Mucosa of rectum (tissue), 2 donors: ENCODE data around the gene TAP2.

Source experiments
- H3K27ac ChIP-seq, 2 donors: one replicate each; pipeline ENCODE4 v1.7.0; 2013; ENCODE audit warnings: inconsistent platforms in 2 of 2, low read depth in 2 of 2, low read length in 2 of 2
- H3K27me3 ChIP-seq, 2 donors: one replicate each; pipeline ENCODE4 v1.7.0; 2013; ENCODE audit warnings: low read length in 2 of 2; ENCODE audit not compliant: control insufficient read depth in 2 of 2, insufficient read depth in 2 of 2
- H3K36me3 ChIP-seq, 2 donors: one replicate each; pipeline ENCODE4 v1.7.0; 2013; ENCODE audit warnings: low read length in 2 of 2; ENCODE audit not compliant: control insufficient read depth in 2 of 2, insufficient read depth in 2 of 2
- H3K4me1 ChIP-seq, 2 donors: one replicate each; pipeline ENCODE4 v1.7.0; 2013; ENCODE audit warnings: low read length in 2 of 2, mild to moderate bottlenecking in 1 of 2; ENCODE audit not compliant: control insufficient read depth in 2 of 2, insufficient read depth in 2 of 2
- H3K4me3 ChIP-seq, 2 donors: one replicate each; pipeline ENCODE4 v1.7.0; 2013; ENCODE audit warnings: low read length in 2 of 2
- H3K9ac ChIP-seq, 2 donors: one replicate each; pipeline ENCODE4 v1.7.0; 2013; ENCODE audit warnings: low read length in 2 of 2, low read depth in 1 of 2, mild to moderate bottlenecking in 1 of 2
- H3K9me3 ChIP-seq, 2 donors: one replicate each; pipeline ENCODE4 v1.7.0; 2013; ENCODE audit warnings: low read length in 2 of 2; ENCODE audit not compliant: control insufficient read depth in 2 of 2
- donor health status: healthy.
- donor health status: Normal muscosa, but diverticular disease.

TAP2 gene

GRCh38 chr6:32796848-32797776 is 41.4 kb downstream of the TAP2 start:
- Histone ChIP-seq H3K27ac (no peak overlapping the region), H3K9ac (peak overlapping the region; percentile 1 to 13), H3K27me3 (peaks cover 18 to 30% of the 10 kb centered on the region in 2 donors), H3K4me3 (peak overlapping the region in 1 of 2 donors; percentile 47), H3K9me3 (peaks cover 0 to 3% of the 10 kb centered on the region in 2 donors), H3K4me1 (peaks cover 0 to 3% of the 10 kb centered on the region in 2 donors), H3K36me3 (no peaks in the 10 kb centered on the region)

- peaks cover 0 to 3% of the 10 kb centered on the region in 2 donors for H3K9me3 ChIP-seq
- peaks cover 17 to 32% of the 10 kb centered on the region in 2 donors for H3K27me3 ChIP-seq
- no peak overlapping the region for H3K4me3 ChIP-seq
- H3K27ac ChIP-seq: no peak overlapping the region
- H3K36me3 ChIP-seq: no peaks in the 10 kb centered on the region
- no peak overlapping the region for H3K9ac ChIP-seq
- H3K4me1 ChIP-seq: peaks cover 0 to 3% of the 10 kb centered on the region in 2 donors
These were observed 44.0 kb downstream of the TAP2 start for GRCh38 chr6:32794510-32794909.

GRCh38 chr6:32792901-32793435 is 45.6 kb downstream of the TAP2 start:
- Histone ChIP-seq H3K27ac (no peak overlapping the region), H3K27me3 (peaks cover 17 to 27% of the 10 kb centered on the region in 2 donors), H3K9ac (no peak overlapping the region), H3K36me3 (no peaks in the 10 kb centered on the region), H3K4me3 (no peak overlapping the region), H3K9me3 (no peaks in the 10 kb centered on the region), H3K4me1 (peaks cover 0 to 3% of the 10 kb centered on the region in 2 donors)

- H3K27me3 ChIP-seq: peaks cover 11 to 19% of the 10 kb centered on the region in 2 donors
- H3K4me3 ChIP-seq: no peak overlapping the region
- no peak overlapping the region for H3K27ac ChIP-seq
- H3K36me3 ChIP-seq: no peaks in the 10 kb centered on the region
- no peak overlapping the region for H3K9ac ChIP-seq
- H3K4me1 ChIP-seq: no peaks in the 10 kb centered on the region
- H3K9me3 ChIP-seq: no peaks in the 10 kb centered on the region
These were observed 48.2 kb downstream of the TAP2 start for GRCh38 chr6:32790306-32790705.
